ENCODE results near the gene ZCCHC24. TPM values are rescaled to one million over a fixed set of nuclear protein-coding genes. Genes with fewer than 3 reads are reported as not detected.
A peak's percentile ranks its signal among the peaks of the same experiment; 100 is the strongest.

ZCCHC24 gene
- total RNA-seq, 4 donors from 2014 or later: 32.8 to 122 (median 37.7) TPM

- H3K36me3 ChIP-seq: no peaks in the 10 kb centered on the region
- H3K27me3 ChIP-seq: no peaks in the 10 kb centered on the region
- peak overlapping the region; percentile 95 to 99 for H3K27ac ChIP-seq
- intact Hi-C loops (cut with DNase I; ENCODE audit: low total_unique reads): no loop called here
- no peak for TF ChIP-seq POLR2A (IDR thresholded peaks at IDR 0.05)
- TF ChIP-seq, protein P1, sequence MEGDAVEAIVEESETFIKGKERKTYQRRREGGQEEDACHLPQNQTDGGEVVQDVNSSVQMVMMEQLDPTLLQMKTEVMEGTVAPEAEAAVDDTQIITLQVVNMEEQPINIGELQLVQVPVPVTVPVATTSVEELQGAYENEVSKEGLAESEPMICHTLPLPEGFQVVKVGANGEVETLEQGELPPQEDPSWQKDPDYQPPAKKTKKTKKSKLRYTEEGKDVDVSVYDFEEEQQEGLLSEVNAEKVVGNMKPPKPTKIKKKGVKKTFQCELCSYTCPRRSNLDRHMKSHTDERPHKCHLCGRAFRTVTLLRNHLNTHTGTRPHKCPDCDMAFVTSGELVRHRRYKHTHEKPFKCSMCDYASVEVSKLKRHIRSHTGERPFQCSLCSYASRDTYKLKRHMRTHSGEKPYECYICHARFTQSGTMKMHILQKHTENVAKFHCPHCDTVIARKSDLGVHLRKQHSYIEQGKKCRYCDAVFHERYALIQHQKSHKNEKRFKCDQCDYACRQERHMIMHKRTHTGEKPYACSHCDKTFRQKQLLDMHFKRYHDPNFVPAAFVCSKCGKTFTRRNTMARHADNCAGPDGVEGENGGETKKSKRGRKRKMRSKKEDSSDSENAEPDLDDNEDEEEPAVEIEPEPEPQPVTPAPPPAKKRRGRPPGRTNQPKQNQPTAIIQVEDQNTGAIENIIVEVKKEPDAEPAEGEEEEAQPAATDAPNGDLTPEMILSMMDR (IDR thresholded peaks at IDR 0.05): no peak
- no peak overlapping the region for H3K4me3 ChIP-seq
- H3K4me1 ChIP-seq: peaks cover 36 to 47% of the 10 kb centered on the region in 2 donors
- H3K9me3 ChIP-seq: no peaks in the 10 kb centered on the region
- DNase-seq: peak; percentile 74 to 76
Observed at GRCh38 chr10:79431891-79432831, 13.3 kb downstream of the ZCCHC24 start.

DNA sequence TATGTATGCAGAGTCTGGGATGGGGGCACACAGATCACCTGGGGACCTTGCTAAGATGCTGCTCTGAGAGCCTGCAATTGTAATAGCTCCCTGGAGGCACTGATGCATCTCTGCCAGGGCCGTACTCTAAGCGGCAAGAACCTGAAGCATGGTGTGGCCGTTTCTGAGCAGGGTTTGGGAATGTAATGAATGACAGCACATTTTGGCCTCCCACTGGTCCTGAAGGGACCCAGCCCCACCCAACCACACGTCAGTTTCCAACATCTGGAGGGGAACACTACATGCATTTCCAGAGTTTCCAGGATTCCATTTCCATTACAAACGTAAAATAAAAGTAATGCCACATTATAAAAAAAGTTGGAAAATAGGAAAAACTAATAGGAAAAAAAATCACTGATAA is 14.0 kb downstream of the ZCCHC24 start:
- Histone ChIP-seq H3K9me3 (no peaks in the 10 kb centered on the region), H3K4me3 (no peak overlapping the region), H3K27me3 (no peaks in the 10 kb centered on the region), H3K4me1 (peaks cover 29 to 40% of the 10 kb centered on the region in 2 donors), H3K27ac (peak overlapping the region; percentile 95 to 99), H3K36me3 (no peaks in the 10 kb centered on the region)
- DNase-seq: peak in 1 of 2 donors; percentile 14
- TF ChIP-seq, protein P1 (IDR thresholded peaks at IDR 0.05): no peak
- TF ChIP-seq POLR2A (IDR thresholded peaks at IDR 0.05): no peak
- intact Hi-C loops (cut with DNase I; ENCODE audit: low total_unique reads): no loop called here

DNA sequence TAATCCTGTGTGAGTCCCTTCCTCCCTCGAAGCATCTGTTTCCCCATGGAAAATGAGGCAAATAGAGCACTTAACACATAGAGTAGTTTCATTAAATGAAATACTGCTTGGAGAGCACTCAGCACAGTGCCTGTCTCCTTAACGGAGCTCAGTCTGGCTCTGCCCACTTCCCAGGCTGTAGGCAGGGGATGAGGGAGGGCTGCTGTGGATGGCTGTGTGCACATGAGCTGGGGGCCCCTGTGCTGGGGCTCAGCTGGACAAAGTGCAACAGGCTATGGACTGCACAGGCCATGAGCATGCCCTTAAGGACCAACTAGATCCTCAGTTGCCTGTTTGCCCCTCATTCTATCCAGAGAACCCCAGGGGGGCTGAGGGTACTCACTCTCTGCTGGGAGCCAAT is 14.5 kb downstream of the ZCCHC24 start:
- Histone ChIP-seq H3K27ac (peak overlapping the region; percentile 95 to 99), H3K4me3 (no peak overlapping the region), H3K9me3 (no peaks in the 10 kb centered on the region), H3K36me3 (no peaks in the 10 kb centered on the region), H3K4me1 (peaks cover 24 to 35% of the 10 kb centered on the region in 2 donors), H3K27me3 (no peaks in the 10 kb centered on the region)
- intact Hi-C loops (cut with DNase I; ENCODE audit: low total_unique reads): no loop called here
- TF ChIP-seq, protein P1 (IDR thresholded peaks at IDR 0.05): no peak
- TF ChIP-seq POLR2A (IDR thresholded peaks at IDR 0.05): no peak
- peak in 1 of 2 donors; percentile 16 for DNase-seq

DNA sequence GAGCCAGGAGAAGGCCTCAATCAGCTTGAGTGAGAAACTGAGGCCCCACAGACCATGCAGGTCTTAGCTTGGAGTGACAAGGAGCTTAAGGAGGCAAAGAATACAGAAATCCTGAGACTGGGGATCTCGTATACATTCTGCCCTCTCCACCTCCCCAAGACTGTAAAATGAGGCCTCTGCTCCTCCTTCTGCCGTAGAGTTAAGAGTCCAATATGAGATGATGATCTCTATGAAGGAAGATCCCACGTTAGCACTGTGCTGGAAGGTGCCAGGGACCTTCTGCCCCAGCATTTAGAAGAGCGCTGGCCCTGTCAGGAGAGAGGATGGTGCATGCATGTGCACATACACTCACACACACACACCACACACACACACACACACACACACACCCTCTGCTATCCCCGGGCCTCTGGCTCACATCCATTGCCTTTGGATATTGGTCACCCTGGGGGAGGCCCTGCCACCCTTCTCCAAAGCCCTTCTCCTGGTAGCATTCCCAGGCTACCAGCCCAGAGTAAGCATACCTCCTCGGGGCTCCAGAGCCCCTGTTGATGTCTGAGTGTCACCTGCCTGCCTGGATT is 15.0 kb downstream of the ZCCHC24 start:
- no peaks in the 10 kb centered on the region for H3K9me3 ChIP-seq
- H3K36me3 ChIP-seq: no peaks in the 10 kb centered on the region
- TF ChIP-seq, protein P1 (IDR thresholded peaks at IDR 0.05): no peak
- no peaks in the 10 kb centered on the region for H3K27me3 ChIP-seq
- intact Hi-C loops (cut with DNase I; ENCODE audit: low total_unique reads): no loop called here
- peak in 1 of 2 donors; percentile 17 for DNase-seq
- peak overlapping the region; percentile 95 to 99 for H3K27ac ChIP-seq
- H3K4me1 ChIP-seq: peaks cover 23 to 30% of the 10 kb centered on the region in 2 donors
- no peak overlapping the region for H3K4me3 ChIP-seq

GRCh38 chr10:79429751-79430150 is 15.7 kb downstream of the ZCCHC24 start:
- no peak for DNase-seq
- Histone ChIP-seq H3K9me3 (no peaks in the 10 kb centered on the region), H3K27me3 (no peaks in the 10 kb centered on the region), H3K4me1 (peaks cover 27 to 31% of the 10 kb centered on the region in 2 donors), H3K4me3 (no peak overlapping the region), H3K27ac (peak overlapping the region; percentile 95 to 99), H3K36me3 (no peaks in the 10 kb centered on the region)
- TF ChIP-seq POLR2A (IDR thresholded peaks at IDR 0.05): no peak
- TF ChIP-seq, protein P1 (IDR thresholded peaks at IDR 0.05): no peak
- intact Hi-C loops (cut with DNase I; ENCODE audit: low total_unique reads): no loop called here
